GM21737 (cell line): ENCODE data around the gene MYOD1.

ENCODE experiments used
- ATAC-seq: cut with Tn5 transposase; IDR thresholded peaks from one replicate; pipeline ENCODE4 v1.9.1; 2021; ENCODE audit warnings: mild to moderate bottlenecking, moderate library complexity; ENCODE audit not compliant: unreplicated experiment

The MYOD1 gene

DNA sequence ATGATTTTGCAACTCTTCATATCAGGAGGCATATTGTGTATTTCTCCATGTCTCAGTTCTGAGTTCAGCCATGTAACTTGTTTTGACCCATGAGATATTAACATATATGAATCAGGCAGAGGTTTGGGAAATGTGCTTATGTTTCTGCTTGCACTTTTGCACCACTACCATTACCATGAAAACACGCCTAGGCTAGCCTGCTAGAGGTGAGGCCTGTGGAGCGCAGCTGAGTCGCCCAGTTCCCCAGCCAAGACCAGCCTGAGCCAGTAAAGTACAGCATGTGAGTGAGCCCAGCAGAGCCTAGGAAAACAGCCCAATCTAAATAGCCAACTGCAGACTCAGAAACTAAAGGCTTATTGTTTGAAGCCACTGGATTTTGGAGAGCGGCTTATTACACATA, 18.4 kb upstream of the MYOD1 start:
- ATAC-seq, result no peak

DNA sequence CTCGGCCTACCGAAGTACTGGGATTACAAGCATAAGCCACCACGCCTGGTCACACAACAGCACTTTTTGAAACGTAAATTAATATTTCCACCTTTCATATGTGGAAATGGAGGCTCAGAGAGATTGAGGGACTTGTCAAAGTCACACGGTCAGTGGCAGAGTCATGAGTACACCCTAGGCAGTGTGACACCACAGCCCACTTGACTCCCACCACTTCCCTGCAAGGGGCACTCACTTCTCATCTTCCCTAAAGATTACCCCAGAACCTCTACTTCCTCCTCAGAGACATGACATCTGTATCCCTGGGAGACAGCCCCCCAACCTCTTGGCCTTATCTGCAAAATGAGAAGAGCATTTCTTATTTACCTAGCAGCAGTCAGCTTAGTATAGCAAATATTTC, 16.5 kb upstream of the MYOD1 start:
- no peak for ATAC-seq

DNA sequence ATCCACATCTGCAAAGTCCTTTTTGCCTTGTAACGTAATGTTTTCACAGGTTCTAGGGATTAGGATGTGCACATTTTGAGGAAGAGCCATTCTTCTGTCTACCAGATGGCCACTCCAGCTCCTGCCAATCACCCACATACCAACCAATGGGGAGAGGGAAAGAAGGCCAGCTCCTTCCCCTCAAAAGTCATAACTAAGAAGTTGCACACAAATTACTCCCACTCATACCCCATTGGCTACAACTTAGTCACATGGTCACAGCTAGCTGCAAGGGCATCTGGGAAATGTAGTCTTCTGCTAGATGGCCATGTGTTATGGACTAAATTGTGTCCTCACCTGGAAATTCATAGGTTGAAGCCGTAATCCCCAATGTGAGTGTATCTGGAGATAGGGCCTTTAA, 15.4 kb upstream of the MYOD1 start:
- no peak for ATAC-seq

DNA sequence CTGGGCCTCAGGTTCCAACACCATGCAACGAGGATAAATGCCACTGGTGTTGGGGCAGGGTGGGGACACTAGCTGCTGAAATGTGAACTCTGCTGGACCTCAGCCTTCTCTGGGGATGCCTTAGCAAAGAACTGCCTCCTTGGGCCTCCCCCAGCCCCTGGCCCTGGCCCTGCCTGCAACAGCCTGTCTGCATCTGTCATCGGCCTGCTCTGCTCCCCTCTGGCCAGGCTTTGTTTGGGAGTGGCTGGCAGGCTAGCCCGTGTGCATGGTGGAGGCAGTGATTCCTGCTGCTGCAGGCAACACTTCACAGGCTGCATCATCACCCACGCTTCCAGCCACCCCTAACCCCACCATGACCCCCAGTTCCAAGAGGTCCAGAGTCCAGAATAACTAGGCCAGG, 11.5 kb upstream of the MYOD1 start:
- no peak for ATAC-seq

DNA sequence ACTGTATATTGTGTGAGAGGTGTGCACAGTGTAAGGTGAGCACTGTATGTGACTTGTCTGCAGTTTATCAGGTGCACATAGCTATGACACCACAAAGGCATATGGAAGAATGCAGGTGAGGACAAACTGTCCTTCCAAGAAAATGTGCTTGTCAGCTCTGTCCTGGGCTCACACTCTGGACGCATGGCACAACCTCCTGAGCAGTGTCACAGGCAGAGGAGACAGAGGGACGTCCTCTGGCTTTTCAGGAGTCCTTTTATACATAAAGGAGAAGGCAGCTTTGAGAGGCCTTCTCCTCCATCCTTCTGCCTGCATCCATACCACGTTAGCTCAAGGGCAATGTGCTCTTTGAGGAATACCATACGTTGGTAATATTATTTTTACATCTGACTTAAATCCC, 7.5 kb upstream of the MYOD1 start:
- ATAC-seq, result no peak

DNA sequence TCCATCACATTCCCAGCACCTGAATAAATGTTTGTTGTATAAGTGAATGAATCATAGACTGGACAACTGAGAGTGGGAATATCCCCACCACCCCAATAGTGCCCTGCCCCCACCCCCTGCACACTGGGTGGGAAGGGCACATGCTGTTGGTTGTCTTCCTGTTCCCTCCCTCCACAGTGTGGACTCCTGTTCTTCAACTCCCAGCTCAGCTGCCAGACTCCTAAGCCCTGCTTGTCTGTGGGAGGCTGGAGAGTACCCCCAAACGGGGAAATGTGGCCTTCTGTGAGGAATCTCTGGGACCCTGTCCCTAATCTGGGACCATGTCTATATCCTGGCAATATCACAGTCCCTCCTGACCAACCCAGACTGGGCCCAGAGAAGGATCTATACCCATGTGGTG, 5.5 kb upstream of the MYOD1 start:
- ATAC-seq, result no peak

DNA sequence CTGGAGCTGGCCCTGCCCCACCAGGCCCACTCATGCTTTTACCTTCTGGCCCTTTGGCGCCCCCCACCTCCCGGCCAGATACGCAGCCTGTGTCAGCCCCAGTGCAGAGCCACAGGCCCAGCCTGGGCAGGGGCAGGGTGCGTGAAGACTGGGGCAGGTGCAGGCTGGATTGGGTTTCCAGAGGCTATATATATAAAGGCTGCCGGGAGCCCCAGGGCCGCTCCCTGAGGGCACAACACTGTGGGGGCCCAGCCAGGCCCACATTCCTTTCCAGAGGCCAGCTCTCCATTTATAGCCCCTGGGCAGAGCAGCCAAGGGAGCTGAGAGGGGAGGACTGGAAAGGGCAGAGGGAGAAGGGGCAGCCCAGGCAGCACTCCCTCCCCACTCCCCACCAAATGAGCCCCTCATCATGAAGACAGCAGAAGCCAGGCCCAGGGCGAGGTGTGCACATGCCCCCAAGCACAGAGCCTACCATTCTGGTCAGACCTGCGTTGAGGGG, 5.0 kb upstream of the MYOD1 start:
- ATAC-seq, result no peak

DNA sequence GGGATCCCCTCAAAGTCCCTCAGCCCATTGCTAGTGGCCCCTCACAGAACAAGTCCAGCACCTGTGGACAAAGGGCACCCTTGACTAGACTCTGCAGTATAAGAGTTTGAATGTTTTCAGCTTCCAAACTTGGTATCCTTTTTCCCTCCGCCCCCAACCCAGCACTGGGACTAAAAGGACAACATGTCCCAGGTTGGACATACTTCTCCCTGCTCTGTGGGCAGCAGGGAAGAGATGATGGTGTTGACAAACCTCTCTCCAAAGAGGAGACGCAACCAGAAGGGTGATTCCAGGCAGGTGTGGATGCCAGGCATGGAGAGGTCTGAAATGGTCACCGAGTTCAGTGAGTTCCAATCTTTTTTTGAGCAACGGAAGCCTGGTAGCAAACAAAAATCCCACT, 4.5 kb upstream of the MYOD1 start:
- ATAC-seq, result no peak

DNA sequence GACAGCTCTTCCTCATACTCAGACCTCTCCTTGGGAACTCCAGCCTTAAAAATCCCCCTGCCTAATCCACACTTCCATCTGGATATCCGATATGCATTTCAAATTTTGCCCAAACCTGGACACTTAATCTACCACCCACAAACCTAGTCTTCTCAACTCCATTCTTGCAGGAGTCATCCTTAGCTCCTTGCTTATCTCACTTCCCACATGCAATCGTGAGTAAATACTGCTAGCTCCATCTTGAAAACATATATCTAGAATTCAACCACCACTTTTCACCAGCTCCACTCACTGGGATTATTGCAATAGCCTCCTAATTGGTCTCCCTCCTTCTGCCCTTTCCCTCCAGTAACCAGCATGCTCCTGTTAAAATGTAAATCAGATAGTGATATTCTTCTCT, 2.6 kb upstream of the MYOD1 start:
- no peak for ATAC-seq

DNA sequence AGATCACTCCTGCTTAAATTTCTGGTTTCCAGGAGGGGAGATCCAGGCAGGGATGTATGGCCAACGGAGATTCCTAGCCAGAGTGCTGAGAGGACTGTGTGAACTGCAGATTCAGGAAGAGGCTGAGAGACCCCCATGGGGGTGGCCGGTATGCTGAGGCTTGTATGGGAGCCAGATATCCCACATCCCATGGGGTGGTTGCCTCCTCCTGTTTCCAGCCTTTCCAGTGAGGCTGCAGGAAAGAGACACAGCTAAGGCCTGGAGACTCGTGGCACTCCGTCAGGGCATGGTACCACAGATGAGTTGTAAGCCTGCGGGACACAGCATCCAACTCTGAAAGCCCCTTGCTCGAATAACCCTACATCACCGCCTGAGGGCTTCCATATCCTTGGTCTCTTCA, 1.4 kb upstream of the MYOD1 start:
- no peak for ATAC-seq

DNA sequence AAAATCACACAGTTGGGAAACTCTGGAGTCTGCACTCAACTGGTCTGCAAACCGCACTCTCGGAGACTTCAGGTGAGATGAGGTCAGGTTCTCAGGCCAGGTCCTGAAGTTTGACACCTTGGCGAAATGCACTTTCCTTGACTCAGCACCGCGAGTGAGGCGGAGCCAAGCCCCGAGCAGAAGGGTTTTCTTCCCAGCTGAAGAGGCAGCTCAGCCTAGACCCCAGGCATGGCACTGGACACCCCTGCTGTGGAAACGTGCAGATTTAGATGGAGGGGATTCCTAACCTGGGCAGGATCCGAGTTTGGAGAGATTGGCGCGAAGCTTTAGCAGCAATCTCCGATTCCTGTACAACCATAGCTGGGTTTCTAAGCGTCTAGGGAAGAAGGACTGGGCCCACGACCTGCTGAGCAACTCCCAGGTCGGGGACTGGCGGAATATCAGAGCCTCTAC, 835 bp upstream of the MYOD1 start:
- ATAC-seq, result no peak

DNA sequence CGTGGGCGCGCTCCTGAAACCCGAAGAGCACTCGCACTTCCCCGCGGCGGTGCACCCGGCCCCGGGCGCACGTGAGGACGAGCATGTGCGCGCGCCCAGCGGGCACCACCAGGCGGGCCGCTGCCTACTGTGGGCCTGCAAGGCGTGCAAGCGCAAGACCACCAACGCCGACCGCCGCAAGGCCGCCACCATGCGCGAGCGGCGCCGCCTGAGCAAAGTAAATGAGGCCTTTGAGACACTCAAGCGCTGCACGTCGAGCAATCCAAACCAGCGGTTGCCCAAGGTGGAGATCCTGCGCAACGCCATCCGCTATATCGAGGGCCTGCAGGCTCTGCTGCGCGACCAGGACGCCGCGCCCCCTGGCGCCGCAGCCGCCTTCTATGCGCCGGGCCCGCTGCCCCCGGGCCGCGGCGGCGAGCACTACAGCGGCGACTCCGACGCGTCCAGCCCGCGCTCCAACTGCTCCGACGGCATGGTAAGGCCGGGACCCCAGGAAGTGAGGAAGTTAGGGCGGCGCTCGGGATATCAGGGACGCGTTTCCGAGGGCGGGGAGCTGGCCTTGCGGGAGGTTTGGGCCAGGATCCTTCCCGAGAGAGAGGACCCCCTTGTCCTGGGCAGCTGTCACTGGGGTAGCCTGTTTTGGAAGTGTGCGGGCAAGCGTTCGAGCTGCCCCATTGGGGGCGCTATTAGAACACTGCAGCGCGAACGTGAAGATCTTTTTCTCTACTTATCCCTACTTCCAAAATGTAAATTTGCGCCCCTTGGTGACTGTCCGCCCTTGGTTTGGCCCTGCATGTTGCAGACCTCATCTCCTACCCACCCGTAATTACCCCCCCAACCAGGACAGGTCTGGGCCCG, 796 bp downstream of the MYOD1 start:
- ATAC-seq, result no peak

DNA sequence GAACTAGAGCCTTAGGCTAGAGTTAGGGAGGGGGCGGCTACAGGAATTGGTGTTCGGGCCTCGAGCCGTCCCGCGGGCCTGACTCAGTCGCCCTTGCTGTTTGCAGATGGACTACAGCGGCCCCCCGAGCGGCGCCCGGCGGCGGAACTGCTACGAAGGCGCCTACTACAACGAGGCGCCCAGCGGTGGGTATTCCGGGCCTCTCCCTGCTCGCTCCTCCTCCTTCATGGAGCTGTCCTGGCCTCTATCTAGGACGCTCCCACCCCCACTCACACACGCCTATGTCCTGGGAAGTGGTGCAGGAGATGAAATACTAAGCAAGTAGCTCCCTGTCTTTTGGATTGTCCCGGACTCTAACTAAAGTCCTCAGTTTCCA, 1.4 kb downstream of the MYOD1 start:
- no peak for ATAC-seq

DNA sequence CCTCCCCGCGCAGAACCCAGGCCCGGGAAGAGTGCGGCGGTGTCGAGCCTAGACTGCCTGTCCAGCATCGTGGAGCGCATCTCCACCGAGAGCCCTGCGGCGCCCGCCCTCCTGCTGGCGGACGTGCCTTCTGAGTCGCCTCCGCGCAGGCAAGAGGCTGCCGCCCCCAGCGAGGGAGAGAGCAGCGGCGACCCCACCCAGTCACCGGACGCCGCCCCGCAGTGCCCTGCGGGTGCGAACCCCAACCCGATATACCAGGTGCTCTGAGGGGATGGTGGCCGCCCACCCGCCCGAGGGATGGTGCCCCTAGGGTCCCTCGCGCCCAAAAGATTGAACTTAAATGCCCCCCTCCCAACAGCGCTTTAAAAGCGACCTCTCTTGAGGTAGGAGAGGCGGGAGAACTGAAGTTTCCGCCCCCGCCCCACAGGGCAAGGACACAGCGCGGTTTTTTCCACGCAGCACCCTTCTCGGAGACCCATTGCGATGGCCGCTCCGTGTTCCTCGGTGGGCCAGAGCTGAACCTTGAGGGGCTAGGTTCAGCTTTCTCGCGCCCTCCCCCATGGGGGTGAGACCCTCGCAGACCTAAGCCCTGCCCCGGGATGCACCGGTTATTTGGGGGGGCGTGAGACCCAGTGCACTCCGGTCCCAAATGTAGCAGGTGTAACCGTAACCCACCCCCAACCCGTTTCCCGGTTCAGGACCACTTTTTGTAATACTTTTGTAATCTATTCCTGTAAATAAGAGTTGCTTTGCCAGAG, 2.0 kb downstream of the MYOD1 start:
- ATAC-seq, result no peak

DNA sequence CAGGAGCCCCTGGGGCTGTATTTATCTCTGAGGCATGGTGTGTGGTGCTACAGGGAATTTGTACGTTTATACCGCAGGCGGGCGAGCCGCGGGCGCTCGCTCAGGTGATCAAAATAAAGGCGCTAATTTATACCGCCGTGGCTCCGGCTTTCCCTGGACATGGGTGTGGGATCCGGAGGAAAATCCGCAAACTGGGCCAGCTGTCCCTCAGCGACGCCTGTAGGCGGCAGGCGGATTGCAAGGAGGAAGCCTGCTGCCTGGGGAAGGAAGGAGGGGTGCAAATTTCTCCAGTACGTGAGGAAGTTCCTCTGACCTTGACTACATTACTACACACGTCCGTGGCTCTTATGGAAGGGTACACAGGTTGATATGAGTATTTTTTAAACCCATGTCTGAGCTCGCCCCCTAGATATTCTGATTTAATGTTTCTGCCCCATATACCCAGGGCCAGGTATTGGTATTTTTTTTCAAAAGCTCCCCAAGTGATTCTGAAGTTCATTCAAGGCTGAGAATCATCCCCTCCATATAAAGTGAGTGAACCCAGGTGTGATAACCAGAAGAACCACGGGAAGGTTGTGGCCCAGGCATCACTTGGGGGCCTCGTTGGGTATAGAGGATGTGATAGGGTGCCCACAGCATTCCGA, 2.8 kb downstream of the MYOD1 start:
- ATAC-seq, result no peak

DNA sequence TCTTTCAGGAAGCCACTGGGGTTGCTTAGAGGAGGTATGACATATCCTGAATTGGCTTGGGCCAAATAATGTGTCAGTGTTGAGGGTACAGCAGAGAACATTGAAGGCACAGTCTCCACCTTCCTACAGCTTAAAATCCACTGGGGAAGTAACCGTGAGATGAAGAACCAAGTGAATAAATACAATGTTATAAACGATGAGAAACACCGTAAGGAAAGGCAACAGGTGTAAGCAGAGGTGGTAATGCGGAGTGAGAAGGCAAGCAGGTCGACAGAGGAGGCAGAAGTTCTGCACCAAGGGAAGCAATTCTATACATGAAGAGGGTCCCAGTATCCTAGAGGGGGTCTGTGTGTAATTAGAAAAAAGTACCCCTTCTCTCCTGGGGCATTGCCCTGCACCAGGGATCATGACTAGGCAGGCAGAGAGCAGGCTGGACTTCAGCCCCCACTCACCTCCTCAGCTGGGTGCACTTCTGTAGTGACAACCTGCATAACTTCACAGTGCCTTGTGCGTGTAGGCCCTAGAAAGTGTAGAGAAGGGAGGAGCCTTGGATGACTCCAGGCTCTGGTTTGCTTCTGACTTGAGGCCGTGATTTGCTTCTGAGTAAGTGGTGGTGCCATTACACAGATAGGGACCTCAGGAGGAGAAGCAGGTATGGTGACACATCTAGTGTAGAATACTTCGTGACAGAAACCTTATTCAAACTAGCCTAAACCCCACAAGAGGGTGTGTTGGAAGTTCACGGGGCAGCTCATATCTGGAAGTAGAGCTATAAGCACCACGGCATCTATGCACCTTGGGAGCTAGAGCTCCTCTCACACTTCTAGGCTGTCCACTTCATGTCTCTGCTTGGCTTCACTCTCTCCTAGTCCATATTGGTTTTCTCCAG, 4.9 kb downstream of the MYOD1 start:
- ATAC-seq, result no peak

DNA sequence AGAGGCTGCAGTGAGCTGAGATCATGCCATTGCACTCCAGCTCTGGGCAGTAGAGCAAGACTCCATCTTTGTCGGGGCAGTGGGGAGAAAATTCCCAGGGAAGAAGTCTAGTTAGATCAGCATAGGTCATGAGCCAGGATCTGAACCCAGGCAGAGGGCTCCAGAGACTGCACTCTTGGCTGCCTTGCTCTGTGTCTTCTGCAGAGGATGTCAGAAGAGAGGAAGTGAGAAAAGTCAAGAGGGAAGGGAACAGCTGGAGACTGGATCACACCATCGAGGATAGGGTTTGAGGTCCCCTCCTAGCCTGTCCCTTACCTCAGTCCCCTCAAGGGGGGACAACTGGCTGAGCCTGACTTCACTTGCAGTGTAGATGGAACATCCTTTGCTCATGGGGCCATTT, 5.8 kb downstream of the MYOD1 start:
- ATAC-seq, result no peak

DNA sequence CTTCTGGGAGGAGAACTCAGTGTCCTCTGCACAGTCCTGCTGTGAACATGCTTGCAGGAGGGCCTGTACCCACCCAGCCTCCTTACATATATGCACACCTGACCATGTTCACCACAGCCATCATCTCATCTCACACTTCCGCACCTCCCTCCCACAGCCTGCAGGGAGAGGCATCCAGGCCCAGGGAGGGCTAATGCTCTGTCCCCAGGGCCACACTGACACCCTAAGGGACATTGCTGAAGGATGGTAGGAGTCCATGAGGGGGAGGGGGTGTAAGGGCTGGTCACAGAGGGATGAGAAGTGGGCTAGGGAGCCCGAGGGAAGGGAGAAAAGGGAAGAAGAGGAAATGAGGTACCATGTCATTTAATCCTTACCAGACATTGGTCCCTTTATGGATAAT, 10.8 kb downstream of the MYOD1 start:
- ATAC-seq, result no peak

DNA sequence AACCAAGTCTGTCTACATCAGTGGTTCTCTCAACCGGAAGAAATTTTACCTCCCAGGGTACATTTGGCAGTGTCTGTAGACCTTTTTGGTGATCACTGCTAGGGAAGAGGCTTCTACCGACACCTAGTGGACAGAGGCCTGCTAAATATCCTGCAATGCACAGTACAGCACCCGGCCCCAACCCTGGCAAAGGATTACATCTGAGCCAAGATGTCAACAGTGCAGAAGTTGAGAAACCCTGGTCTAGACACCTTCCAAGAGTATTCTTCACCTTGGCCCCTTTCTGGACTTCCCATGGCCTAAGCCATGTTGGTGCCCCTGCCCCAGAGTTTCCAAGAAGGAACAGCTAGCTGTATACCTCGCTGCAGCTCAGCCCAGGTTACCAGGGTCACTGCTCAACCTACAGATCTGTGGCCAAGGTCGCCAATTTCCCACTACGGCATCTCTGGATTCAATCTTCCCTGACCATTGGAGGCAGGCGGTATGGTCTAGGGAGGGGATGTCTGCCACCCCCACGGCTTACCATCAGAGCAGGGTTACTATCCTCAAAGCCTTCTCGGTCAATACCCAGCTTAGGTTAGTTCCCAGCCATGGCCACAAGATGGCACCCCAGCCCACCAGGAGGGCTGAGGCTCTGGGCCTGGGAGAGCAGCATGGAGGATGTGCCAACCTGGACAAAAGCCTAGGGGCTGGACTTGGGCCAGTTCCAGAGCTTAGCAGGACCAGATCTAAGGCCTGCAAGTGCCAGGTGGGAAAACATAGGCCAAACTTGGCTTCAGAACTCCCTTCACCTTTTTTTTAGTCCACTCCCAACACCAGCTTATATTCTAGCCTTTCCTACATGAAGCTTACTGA, 11.5 kb downstream of the MYOD1 start:
- ATAC-seq, result peak; percentile 69

DNA sequence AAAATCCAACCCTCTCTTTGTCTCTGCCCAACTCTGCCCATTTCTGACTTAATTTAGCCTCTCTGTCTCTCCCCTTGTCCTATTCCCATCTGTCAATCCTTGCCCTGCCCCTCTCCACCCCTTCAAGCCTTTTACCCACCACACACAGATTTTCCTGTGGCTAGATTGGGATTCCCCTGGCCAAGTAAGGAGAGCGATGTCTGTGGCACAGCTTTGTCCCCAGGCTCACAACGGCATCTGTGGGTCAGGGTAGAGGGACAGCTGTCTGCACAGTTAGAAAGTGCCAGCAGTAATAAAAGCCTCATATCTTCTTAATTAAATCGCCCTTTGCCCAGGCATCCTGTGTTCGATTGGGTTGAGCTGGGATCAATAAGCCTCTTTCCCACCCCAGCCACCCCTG, 13.9 kb downstream of the MYOD1 start:
- ATAC-seq, result no peak
